ENCODE data around the gene SEMA6A.

Gene SEMA6A

DNA sequence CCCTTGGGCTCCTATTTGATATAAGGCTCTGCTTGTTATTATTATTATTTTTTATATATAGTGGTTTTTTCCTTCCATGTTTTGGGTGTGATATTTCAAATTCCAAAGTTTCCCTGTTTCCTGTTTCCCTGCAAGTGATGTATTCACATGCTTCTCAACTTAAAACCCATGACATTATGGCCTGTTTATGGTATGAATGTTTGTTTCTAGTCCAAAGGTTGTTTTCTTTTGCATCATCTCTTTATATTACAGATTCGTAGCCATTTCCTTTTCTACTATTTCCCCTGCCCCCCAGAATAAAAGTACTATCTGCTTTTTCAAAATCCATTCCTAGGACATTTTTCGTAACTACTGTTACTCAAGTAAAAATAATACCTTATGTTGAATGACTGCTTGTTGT lies 7.5 kb downstream of the SEMA6A start:
- no peak for DNase-seq (ENCODE audit: extremely low read depth, low read depth)
- TF ChIP-seq, protein P1, sequence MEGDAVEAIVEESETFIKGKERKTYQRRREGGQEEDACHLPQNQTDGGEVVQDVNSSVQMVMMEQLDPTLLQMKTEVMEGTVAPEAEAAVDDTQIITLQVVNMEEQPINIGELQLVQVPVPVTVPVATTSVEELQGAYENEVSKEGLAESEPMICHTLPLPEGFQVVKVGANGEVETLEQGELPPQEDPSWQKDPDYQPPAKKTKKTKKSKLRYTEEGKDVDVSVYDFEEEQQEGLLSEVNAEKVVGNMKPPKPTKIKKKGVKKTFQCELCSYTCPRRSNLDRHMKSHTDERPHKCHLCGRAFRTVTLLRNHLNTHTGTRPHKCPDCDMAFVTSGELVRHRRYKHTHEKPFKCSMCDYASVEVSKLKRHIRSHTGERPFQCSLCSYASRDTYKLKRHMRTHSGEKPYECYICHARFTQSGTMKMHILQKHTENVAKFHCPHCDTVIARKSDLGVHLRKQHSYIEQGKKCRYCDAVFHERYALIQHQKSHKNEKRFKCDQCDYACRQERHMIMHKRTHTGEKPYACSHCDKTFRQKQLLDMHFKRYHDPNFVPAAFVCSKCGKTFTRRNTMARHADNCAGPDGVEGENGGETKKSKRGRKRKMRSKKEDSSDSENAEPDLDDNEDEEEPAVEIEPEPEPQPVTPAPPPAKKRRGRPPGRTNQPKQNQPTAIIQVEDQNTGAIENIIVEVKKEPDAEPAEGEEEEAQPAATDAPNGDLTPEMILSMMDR (IDR thresholded peaks at IDR 0.05; ENCODE audit: low read depth, low read length): no peak

DNA sequence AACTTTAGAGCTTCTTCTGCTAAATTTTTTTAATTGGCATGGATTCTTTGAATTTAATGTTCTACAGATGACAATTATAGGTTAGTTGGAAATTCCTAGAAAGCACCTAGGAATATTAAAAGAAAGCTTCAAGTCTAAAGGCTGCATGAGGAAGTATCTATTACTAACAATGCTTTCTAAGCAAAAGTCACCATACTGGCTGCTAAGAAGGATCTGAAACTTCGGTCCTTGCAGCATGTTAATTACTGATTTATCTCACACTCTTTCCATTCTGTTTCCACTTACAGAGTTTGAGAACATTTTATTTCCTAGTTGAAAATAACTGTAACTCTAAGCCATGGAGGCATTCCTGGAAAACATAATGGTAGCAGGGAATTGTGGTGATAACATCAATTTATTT lies 8.4 kb downstream of the SEMA6A start:
- DNase-seq (ENCODE audit: extremely low read depth, low read depth): no peak
- TF ChIP-seq, protein P1 (IDR thresholded peaks at IDR 0.05; ENCODE audit: low read depth, low read length): no peak

DNA sequence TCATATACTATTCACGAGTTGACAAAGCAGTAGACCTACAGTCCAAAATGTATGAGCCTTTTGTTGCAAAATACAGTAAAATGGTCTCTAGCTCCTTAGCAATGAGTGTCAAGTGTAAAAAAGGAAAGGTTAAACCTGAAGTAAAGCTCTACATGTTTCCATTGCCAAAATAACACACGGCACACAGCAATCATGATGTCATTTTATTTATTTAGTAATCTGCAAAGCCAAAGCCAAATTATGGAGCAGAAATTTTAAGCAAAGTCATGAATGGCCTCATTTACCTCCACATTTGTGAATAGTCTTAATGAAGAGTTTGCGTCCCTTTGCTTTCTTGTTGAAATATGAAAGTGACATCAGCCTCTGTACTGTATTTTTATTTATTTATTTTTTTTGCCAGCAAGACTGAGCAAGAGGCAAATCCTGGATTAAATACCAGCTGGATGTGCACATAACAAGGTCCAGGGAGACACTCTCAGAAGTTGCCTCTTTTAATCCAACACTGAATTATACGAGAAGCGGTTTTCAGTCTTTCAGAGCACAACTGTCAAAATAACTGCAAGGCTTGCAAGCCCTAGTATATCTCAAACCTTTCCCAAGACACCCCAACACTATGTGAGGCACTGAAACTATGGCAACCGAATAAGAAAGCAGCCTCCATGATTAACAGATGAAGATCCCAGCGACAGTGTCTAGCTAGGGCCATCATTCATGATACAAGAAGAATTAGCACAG lies 9.7 kb downstream of the SEMA6A start:
- TF ChIP-seq, protein P1 (IDR thresholded peaks at IDR 0.05; ENCODE audit: low read depth, low read length): no peak
- no peak for DNase-seq (ENCODE audit: extremely low read depth, low read depth)

DNA sequence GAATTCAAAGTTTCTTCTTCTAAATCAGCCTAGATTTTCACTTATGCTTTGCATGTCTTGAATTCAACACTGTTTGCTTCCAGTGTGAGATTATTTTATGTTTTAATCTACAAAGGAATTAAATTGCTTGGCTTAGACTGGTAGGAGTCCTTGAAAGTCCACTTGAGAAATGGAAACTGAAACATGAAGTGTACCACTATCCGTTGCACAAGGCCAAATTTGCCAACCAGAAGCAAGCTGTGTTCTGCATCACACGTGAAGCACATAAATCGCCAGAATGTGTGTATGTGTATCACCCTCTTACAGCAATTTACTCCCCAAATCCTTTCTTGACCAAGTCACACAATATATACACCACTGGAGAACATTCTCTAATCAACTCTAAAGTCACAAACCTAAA lies 10.3 kb downstream of the SEMA6A start:
- TF ChIP-seq, protein P1 (IDR thresholded peaks at IDR 0.05; ENCODE audit: low read depth, low read length): no peak
- no peak for DNase-seq (ENCODE audit: extremely low read depth, low read depth)

DNA sequence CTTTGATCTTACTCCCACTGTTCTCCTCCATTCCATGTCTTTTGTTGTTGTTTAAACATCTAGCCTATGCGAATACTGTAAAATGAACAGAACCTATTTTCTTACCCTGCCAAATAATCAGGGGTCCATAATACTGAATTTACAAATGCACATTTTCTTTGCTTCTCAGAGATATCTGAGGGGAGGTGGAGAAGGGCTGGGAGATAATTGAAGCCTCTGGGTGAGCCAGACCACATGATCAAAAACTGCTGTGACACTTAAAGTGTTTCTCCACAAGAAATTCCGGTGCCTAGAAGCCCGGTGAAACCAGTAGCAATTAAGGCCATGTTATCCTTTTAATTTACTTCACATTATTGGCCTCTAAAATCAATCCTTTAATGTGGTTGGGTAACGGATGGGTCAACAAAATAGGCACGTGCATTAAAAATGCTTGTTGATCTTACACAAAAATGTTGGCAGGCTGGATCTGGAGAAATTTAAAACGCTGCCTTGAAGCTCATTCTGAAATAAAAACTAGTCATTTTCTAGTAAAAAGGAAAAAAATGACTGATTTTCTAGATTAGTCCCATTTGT lies 10.8 kb downstream of the SEMA6A start:
- TF ChIP-seq, protein P1 (IDR thresholded peaks at IDR 0.05; ENCODE audit: low read depth, low read length): no peak
- DNase-seq (ENCODE audit: extremely low read depth, low read depth): no peak

DNA sequence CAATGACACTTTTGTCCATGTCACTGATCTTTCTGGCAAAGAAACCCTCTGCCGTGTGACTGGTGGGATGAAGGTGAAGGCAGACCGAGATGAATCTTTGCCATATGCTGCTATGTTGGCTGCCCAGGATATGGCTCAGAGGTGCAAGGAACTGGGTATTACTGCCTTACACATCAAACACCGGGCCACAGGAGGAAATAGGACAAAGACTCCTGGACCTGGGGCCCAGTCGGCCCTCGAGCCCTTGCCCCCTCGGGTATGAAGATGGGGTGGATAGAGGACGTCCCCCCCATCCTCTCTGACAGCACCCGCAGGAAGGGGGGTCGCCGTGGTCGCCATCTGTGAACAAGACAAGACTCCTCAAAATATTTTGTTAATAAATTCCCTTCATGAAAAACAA lies 12.0 kb downstream of the SEMA6A start:
- TF ChIP-seq, protein P1 (IDR thresholded peaks at IDR 0.05; ENCODE audit: low read depth, low read length): no peak
- no peak for DNase-seq (ENCODE audit: extremely low read depth, low read depth)

DNA sequence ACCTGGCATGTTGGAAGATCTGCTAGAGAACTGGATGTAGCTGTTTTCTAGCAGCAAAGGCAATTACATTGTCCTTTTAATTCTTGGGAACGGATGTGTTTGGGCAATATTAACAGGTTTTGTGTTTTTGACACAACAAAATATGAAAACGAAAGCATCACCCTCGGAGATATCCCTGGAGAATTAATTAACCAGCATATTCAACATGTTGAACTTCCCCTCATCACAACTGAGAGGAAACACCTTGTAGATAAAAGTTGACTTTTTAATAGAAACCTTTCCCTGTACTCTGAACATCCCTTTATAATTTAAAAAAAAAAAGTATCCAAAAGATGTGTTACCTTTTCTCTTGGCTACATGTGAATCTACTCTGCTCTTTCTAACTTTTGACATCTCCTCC lies 13.0 kb downstream of the SEMA6A start:
- no peak for DNase-seq (ENCODE audit: extremely low read depth, low read depth)
- TF ChIP-seq, protein P1 (IDR thresholded peaks at IDR 0.05; ENCODE audit: low read depth, low read length): no peak
